Measurements from ENCODE around the gene TCIRG1.
"Not testable (repeated sequence)": the region's sequence is repeated elsewhere in the genome, so short reads cannot be mapped to it uniquely, and the experiment has no call there.

TCIRG1 gene, protein sequence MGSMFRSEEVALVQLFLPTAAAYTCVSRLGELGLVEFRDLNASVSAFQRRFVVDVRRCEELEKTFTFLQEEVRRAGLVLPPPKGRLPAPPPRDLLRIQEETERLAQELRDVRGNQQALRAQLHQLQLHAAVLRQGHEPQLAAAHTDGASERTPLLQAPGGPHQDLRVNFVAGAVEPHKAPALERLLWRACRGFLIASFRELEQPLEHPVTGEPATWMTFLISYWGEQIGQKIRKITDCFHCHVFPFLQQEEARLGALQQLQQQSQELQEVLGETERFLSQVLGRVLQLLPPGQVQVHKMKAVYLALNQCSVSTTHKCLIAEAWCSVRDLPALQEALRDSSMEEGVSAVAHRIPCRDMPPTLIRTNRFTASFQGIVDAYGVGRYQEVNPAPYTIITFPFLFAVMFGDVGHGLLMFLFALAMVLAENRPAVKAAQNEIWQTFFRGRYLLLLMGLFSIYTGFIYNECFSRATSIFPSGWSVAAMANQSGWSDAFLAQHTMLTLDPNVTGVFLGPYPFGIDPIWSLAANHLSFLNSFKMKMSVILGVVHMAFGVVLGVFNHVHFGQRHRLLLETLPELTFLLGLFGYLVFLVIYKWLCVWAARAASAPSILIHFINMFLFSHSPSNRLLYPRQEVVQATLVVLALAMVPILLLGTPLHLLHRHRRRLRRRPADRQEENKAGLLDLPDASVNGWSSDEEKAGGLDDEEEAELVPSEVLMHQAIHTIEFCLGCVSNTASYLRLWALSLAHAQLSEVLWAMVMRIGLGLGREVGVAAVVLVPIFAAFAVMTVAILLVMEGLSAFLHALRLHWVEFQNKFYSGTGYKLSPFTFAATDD

DNA sequence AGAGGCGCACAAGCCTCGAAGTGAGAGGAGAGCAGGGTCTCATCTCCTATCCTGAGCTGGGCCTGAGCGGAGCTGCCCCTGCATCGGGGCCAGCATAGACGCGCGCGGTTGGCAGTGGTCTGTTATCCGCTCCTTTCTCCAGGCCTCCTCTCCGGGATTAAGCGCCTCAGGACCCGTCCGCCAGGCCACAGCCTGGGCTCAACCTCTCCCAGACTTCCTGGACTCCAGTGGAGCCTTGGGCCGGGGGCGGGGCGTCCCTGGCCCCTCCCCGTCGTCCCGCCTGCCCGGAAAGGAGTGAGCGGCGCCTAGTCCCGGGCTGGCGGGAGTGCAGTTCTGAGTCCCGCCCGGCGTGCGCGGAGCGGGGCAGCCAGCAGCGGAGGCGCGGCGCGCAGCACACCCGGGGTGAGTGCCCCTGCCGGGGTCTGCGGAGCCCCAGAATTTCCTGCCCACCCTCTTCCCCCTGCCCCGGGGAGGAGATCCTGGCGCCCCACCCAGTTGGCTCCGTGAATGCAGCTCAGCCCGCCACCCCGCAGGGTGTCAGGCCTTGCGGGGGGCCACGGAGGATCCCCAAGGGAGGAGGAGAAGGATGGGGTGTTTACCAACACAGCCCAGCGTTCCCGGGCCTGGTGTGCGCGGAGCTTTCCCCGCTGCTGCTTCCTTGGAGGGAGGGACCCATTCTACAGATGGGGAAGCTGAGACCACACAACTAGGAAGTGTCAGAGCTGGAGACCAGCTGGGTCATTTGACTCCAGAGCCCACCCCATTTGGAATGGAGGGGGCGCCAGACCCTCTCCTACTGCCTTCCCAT lies at the start of gene TCIRG1:
Gene TCIRG1, plus strand, starts transcription at position 308 of the 808 bp plus-strand sequence. CDS start 2,247 bp downstream, outside the sequence.
- no peak for DNase-seq (ENCODE audit: low read depth, low spot score)

DNA sequence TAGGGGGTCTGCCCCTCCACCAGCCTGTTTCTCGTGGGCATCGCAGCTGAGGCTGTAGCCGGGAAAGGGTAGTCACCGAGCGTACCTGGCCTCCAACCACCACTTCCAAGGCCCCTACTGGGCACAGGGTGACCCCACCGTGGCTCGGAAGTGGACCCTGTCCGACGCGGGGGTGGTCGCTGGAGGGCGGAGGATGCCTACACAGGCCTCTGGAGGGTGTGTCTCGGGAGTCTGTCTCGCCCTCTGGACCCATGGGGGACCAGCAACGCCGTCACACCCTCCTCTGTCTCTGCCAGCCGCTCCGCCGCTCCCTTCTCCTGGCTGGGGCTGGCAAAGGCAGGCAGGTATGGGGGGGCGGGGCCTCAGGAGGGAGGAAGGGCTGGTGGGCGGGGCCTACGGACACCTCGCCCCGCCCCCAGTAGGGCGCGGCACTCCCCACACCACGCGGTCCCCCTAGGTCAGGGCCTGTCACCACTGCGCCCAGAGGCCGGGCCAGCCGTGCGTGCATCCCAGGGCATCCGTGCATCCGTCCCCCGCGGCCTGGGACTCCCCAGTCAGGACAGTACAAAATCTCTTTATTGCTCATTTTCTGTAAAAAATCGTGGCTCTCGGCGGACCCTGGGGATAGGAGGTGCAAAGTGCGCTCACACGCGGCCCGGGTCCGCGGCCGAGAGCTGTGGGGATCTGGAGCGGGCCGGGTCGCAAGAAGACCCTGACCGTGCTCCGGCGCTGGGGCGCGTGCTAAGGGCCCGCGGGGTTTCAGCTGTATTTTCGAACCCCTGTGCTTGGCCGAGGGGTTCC lies 48.1 kb upstream of the TCIRG1 start:
- DNase-seq (ENCODE audit: low read depth, low spot score): not testable (repeated sequence)

DNA sequence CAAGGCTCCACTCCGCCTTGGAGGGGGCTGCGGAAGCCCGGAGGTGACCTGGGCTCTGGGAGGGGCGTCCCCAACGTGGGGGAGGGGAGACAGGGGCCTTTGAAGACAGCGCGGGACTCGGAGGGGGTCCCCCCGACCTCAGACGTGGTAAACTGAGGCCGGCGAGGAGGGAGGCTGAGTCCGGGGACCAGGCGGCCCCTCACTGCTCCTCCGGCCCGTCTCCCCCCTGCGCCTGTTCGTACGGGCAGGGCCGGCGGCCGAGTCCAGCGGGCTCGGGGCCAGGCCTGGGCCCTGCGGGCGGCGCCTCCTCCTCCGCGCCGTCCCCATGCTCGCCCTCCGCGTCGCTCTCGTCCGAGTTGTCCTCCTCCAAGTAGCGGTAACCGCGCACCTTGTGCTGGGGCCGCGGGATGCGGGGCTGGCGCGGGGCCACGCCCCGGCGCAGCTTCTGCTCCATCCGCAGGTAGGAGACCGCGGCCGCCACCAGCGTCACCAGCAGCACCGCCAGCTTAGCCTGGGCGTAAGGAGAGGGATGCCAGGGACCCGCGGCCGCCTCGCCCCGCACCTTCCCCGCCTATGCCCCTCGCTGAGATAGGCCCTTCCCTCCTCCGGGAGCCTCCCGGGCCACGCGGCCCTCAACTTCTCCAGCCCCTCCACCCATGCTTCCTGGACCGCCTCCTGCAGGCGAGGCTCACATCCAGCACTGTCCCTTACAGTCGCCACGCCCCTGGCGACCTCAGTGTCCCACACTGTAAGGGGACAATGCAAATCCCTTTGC lies 47.3 kb upstream of the TCIRG1 start:
- DNase-seq (ENCODE audit: low read depth, low spot score): not testable (repeated sequence)

DNA sequence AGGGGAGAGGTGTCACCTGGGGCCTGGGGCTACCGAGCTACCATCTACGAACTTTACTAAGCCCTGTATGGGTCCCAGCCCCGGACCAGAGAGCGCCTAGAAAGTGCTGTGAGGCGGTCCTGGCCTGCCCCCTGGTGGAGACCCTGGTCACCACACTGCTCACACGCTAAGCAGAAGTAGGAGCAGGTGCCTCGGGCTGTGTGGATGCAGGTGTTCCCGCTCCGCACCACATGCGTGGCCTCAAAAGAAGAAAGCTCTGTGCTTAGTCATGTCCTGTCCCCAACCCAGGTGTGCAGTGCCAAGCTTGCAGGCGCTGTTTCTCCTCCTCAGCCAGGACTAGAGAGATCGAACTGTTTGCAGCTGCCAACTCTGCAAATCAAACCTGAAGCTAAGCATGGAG lies 45.0 kb upstream of the TCIRG1 start:
- DNase-seq (ENCODE audit: low read depth, low spot score): not testable (repeated sequence)

DNA sequence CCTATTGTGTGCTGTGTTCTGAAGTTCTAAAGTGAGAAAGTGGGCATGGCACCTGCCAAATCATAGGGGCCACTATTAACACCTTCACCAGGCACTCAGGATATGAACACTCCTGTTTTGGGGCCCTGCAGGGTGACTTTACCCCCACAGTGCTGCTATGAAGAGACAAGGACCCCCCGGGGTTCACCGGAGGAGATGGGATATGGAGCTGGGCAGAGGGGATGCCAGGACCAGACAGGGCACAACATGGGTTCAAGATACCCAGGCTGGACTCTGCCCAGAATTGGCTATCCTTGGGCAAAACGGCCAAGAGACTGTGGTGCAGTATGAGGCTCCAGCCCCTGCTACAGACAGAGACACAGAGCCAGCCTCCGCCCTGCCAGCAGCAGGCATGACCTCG lies 44.4 kb upstream of the TCIRG1 start:
- DNase-seq (ENCODE audit: low read depth, low spot score): not testable (repeated sequence)

DNA sequence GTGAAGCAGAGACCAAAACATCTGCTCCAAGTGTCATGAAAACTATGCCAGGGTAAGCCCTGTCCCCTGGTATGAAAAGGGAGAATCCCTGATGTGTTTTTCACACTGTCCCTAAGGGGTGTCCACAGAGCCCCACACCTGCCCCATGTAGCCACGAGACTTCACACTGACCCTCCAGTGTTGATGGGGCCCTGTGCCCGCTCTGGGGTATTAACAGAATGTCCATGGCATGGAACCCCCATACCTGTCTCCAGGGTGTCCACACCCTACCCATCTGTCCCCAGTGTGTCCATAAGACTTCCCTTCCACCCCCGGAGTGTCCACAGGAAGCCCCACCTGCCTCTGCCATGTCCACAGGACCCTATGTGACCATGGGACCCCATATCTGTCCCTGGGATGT lies 43.7 kb upstream of the TCIRG1 start:
- not testable (repeated sequence) for DNase-seq (ENCODE audit: low read depth, low spot score)

DNA sequence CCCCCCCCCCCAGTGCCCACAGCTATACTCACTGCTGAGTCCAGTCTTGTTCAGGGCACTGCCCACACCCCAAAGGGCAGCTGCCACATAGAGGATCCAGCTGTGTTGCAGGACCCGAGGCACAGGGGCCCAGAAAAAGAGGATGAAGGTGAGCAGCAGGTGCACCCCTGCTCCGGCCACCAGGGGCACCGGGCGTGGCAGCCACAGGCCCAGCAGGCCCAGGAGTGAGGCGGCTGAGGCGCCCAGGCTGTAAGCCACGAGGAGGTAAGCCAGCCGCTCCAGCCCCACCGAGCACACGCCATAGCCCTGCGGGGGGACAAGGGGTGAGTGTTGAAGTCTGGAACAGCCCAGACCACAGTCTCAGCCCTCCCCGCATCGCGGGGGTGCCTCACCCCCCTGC lies 43.2 kb upstream of the TCIRG1 start:
- DNase-seq (ENCODE audit: low read depth, low spot score): not testable (repeated sequence)

DNA sequence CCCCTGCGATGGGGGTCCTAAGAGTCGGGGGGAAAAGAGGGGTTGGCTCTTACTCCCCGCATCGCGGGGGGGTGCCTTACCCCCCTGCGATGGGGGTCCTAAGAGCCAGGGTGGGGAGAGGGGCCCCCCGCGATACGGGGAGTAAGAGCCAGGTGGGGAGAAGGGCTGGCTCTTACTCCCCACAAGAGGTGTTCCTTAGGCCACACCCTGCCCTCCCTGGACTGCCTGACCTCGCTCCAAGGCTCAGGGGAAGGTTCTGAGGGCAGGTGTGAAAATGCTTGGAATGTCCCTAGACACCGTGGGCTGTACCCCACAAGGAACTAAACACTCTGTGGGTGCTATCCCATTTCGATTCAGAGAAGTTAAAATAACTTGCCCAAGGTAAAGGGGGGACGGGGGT lies 42.8 kb upstream of the TCIRG1 start:
- no peak for DNase-seq (ENCODE audit: low read depth, low spot score)

DNA sequence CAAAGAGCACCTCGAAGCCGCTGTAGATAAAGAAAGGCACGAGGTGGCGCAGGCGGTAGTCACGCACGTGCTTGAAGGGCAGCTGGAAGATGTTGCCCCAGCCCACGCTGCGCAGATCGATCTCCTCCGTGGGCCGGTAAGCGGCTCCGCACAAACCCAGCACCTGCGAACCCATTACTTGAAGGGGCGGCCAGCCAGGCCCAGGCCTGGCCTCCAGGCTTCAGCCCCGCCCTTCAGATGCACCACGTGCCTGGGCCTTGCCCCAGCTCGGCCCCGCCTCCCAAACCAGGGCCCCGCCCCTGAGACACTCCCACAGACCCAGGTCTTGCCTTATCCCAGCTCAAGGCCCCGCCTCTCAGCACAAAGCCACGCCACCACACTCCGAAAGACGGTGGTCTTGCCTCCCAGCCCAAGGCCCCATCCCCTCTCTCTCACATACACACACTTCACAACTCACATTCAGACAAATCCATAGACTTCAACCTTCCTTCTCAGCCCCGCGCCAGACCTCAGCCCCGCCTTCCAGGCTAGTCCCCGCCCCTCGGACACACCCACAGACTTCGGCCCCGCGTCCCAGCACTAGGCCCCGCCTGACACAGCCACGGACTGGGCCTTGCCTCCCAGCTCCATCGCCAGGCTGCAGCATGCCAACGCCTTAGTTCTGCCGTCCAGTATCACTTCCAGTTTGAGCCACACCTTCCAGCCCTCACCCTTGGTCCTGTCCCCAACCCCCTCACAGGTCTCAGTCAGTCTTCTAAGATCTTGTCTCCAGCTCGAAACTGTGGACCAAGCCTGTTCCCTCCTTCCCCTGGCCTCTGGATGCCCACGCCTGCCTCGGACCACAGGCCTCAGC lies 42.0 kb upstream of the TCIRG1 start:
- DNase-seq (ENCODE audit: low read depth, low spot score): no peak

DNA sequence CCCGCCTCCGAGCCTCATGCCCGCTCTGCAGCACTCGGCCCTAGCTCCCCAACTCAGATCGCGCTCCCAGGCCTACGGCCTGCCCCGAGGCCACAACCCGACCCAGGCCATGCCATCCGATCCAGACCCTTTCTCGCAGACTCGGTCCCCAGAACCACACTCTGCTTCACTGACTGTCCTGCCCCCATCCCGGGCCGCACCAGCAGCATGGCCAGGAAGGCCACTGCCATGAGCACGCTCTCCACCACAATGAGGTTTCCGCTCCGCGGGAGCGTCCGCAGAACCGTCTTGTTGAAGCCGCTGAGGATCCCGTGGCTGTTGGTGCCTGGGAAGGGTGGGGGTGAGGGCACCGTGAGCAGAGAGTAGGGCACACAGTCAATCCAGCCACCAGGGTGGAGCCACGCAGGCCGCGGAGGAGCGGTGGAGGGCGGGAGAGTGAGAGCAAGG lies 41.3 kb upstream of the TCIRG1 start:
- DNase-seq (ENCODE audit: low read depth, low spot score): no peak

DNA sequence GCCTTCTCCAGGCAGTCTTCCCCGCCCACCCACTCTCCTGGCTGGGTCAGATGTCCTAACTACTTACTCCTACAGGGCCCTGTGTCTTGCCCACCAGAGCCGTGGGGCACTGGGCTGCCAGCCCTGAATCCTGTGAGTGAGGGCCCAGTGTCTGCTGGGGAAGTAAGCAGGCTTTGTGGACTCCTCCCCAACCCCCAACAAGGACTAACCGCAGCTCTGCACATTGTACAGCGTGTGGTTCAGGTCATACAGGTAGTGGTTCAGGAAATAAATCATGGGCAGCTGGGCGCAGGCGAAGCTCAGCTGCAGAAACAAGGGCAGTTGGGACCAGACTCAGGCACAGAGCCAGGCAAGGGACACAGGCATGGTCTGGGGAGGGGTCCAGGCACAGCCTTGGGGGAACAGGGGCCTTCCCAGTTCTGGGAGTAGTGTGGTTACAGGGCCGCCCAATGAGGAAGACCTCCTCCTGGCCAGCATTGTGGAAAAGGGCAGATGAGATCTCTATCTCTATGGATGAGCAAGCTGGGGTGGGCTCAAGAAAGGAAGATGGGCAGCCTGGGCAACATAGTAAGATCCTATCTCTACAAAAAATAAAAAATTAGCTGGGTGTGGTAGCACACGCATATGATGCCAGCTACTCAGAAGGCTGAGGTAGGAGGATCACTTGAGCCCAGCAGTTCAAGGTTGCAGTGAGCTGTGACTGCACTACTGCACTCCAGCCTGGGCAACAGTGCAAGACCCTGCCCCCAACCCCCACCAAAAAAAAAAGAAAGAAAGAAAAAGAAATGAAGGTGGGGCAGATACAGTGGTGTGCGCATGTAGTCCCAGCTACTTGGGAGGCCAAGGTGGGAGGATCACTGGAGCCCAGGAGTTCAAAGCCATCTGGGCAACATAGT lies 40.4 kb upstream of the TCIRG1 start:
- no peak for DNase-seq (ENCODE audit: low read depth, low spot score)

DNA sequence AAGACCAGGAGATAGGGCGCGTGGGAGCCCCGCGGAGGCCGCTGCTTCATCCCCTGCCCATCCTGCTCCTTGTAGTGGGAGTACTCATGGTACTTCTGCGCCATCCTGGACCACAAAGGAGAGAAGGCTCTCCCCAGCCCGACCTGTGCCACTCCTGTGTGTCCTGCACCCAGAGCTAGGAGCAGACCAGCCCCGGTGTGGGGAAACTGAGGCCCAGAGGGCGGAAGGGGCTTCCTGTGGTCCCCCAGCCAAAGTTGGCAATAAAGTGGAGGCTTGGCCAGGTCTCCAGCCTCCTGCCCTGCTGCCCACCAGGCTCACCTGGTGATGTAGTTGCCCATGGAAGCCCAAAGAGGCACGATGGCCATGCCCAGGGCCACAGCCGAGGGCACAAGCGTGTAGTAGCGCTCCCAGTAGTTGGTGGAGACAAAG lies 39.6 kb upstream of the TCIRG1 start:
- DNase-seq (ENCODE audit: low read depth, low spot score): no peak

DNA sequence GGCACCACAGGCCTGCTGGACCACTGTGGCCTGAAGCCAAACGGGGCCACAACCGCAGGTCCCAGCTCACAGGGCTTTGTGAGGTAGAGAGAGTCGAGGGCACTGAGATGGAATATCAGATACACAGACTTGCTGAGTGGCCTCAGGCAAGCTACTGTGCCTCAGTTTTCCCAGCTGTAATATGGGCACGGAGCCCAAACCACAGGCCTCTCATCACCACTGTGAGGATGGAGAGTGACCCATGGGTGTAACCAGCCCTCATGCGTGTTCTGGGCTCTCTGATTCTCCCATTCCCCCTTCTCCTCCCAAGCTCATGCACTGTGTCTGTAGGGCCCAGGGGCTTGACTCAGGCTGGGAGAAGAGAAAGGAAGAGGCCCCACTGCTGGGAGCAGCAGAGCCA lies 39.1 kb upstream of the TCIRG1 start:
- no peak for DNase-seq (ENCODE audit: low read depth, low spot score)

DNA sequence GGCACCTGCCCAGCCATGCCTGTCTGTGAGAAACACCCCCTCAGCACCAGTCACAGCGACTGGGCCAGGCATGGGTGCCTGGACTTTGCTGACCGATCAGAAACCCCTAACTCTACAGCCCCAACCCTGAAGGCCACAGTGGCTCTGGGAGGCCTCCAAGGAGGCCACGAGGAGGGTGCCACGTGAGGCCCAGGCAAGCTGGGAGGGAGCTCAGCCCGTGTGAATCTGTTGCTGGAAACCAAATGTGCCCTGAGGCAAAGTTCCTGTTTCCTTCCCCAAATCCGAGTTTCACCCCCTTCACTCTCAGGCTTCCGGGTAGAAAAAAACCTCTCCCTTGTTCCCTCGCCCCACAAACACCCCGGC lies 36.3 kb upstream of the TCIRG1 start:
- no peak for DNase-seq (ENCODE audit: low read depth, low spot score)

DNA sequence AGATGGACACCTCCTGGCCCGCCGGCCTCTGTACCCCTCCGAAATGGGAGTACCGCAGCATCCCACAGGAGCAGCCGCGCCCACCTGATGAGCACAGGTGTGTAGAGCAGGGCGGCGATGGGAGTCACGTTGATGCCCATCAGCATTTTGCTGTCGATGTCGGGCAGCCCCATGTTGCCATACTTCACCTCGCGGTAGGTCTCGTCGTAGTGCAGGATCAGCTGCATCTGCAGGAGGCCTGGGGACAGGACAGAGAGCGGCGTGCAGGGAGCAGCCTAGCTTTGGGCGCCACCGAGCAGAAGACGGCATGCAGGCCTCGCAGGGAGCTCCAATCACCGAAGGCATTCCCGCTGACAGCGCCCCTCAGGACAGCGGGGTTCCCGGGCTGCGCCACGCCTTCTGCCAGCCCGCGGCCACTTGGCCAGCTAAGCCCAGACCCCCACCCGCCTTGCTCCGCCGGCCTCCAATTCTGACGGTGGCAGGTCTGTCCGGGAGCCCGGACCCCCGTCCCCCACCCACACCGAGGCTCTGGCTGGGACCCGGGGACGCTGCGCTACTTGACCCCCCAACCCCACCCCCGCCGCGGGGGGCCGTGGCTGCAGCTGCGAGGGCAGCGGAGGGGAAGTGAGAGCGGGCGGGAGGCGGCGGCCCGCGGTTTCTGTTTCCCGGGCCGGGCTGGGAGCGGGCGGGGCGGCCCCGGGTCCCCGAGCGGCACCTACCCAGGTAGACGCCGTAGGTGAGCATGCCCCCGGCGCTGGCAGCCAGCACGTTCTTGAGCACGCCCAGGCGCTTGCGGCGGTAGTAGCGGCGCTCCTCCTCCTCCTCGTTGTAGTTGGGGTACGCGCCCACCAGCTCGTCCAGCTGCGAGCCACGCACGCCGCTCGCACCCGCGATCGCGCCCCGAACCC lies 35.6 kb upstream of the TCIRG1 start:
- DNase-seq (ENCODE audit: low read depth, low spot score): no peak

DNA sequence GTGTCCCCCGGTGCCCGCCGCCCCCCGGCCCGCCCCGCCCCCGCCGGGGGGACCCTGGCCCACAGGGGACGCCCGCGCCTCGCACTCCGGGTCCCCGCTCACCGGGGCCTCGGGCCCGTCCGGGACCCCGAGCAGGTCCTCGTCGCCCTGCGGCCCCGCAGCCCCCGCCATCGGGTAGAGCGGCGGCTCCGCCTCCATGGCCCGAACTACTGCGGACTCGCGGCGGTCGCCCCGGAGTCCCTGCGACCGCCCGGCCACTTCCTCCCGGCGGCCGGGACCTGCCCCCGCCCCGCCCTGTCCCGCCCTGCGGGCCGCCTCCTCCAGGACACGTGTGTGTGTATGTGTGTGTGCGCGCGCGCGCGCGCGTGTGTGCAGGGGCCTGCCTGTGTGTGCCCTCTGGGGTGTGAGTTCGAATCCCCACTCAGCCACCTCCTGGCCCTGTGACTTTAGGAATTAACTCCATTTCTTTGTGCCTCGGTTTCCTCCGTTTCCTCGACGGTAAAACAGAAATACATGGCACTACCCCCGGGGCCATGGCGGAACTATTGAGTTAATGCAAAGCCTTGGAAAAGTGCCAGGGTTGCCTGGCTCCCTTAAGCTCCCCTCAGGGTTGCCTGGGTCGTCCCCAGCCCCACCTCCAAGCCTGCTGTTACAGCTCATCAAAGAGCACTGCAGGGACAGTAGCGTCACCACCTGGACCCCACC lies 34.8 kb upstream of the TCIRG1 start, which contains the start of gene UNC93B1:
Gene UNC93B1, minus strand, starts transcription at position 252 of the 705 bp plus-strand sequence. Its CDS starts 54 bp downstream, at position 198.
- DNase-seq (ENCODE audit: low read depth, low spot score): no peak

Data from iPS DF 19.7 (cell line).